Tibial nerve (tissue), 3 donors: ENCODE results near the gene CFAP73.

Experiments
- CTCF ChIP-seq, 5 experiments: fragments of 200-600 bp in 3 of 5; fragments of 450-650 bp in 2 of 5; sonication (generic) in 3 of 5; IDR thresholded peaks; one replicate each; pipeline ENCODE4 v1.5.1; 2016 to 2019; ENCODE audit warnings: antibody characterized with exemption in 5 of 5, mild to moderate bottlenecking in 3 of 5, moderate library complexity in 2 of 5
- POLR2A ChIP-seq, 2 donors: fragments of 450-650 bp; IDR thresholded peaks; one replicate each; pipeline ENCODE4 v1.6.1; 2017; ENCODE audit warnings: antibody characterized with exemption in 2 of 2, mild to moderate bottlenecking in 2 of 2, moderate library complexity in 2 of 2

DNA sequence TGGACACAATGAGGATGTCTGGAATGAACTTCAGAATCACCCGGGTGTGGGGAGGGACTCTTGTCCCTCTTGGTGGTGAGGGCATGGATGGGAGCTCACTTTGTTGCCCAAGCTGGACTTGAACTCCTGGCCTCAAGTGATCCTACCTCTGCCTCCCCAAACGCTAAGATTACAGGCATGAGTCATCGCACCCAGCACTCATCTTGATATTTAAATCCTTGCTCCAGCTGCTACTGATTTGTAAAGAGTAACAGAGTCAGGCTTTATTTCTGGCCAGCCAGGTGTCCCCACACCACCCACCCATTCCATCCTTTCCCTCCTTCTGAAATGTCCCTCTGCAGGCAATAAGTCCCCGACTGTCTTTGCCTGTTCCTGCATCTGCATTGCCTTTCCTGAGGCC, 30.8 kb downstream of the CFAP73 start:
- TF ChIP-seq POLR2A (IDR thresholded peaks at IDR 0.05) (no peak), CTCF (IDR thresholded peaks at IDR 0.05) (no peak)
